SK-N-SH treated with all-trans-retinoic acid at 6 μM for 48 hours (cell line): ENCODE data around the gene FANCC.

ENCODE experiments used
- ATAC-seq: fragments of 200-7000 bp; cut with Tn5 transposase; 3 replicates; pipeline ENCODE4 v1.9.1; 2020; ENCODE audit warnings: mild to moderate bottlenecking, moderate library complexity
- BACH2 ChIP-seq: fragments of 250-450 bp; sonication (Bioruptor Pico); IDR thresholded peaks from 2 replicates; pipeline ENCODE4 v1.9.0; 2021; ENCODE audit warnings: mild to moderate bottlenecking, borderline replicate concordance
- CSDC2 ChIP-seq: fragments of 250-450 bp; sonication (Bioruptor Pico); IDR thresholded peaks from 2 replicates; pipeline ENCODE4 v1.5.0; 2020; ENCODE audit warnings: mild to moderate bottlenecking, moderate library complexity
- ESRRG ChIP-seq: fragments of 250-450 bp; sonication (Bioruptor Pico); IDR thresholded peaks from 2 replicates; pipeline ENCODE4 v1.6.1; 2021; ENCODE audit warnings: mild to moderate bottlenecking
- GLIS3 ChIP-seq: fragments of 250-450 bp; sonication (Bioruptor Pico); IDR thresholded peaks from 2 replicates; pipeline ENCODE4 v1.5.0; 2020; ENCODE audit warnings: mild to moderate bottlenecking, moderate library complexity
- ISL1 ChIP-seq: fragments of 250-450 bp; sonication (Bioruptor Pico); IDR thresholded peaks from 2 replicates; pipeline ENCODE4 v2.1.2; 2022; ENCODE audit warnings: mild to moderate bottlenecking, moderate library complexity
- OSR1 ChIP-seq: fragments of 250-450 bp; sonication (Bioruptor Pico); IDR thresholded peaks from 2 replicates; pipeline ENCODE4 v1.8.0; 2022; ENCODE audit warnings: moderate library complexity, mild to moderate bottlenecking, inconsistent platforms
- PPARA ChIP-seq: fragments of 250-450 bp; sonication (Bioruptor Pico); IDR thresholded peaks from 2 replicates; pipeline ENCODE4 v1.5.0; 2020; ENCODE audit warnings: mild to moderate bottlenecking, borderline replicate concordance
- TCF4 ChIP-seq: fragments of 250-450 bp; sonication (Bioruptor Pico); IDR thresholded peaks from 2 replicates; pipeline ENCODE4 v1.8.0; 2021; ENCODE audit warnings: mild to moderate bottlenecking, moderate library complexity, borderline replicate concordance
- TOX ChIP-seq: fragments of 250-450 bp; sonication (Bioruptor Pico); IDR thresholded peaks from 2 replicates; pipeline ENCODE4 v1.8.0; 2021; ENCODE audit warnings: mild to moderate bottlenecking, moderate library complexity, borderline replicate concordance
- ZFP3 ChIP-seq: fragments of 250-450 bp; sonication (Bioruptor Pico); IDR thresholded peaks from 2 replicates; pipeline ENCODE4 v1.5.0; 2020; ENCODE audit warnings: mild to moderate bottlenecking, moderate library complexity
- ZFP30 ChIP-seq: fragments of 450-650 bp; formaldehyde crosslinking; IDR thresholded peaks from 2 replicates; pipeline ENCODE4 v1.5.0; 2022; ENCODE audit warnings: mild to moderate bottlenecking, moderate library complexity
- ZNF8 ChIP-seq: fragments of 450-650 bp; formaldehyde crosslinking; IDR thresholded peaks from 2 replicates; pipeline ENCODE4 v1.5.0; 2020; ENCODE audit warnings: mild to moderate bottlenecking, moderate library complexity
- TF ChIP-seq, protein P1 (sequence below): fragments of 250-450 bp; sonication (Bioruptor Pico); IDR thresholded peaks from 2 replicates; pipeline ENCODE4 v1.5.0; 2020; ENCODE audit warnings: mild to moderate bottlenecking, moderate library complexity
- TF ChIP-seq, protein P2 (sequence below): fragments of 250-450 bp; sonication (Bioruptor Pico); IDR thresholded peaks from 2 replicates; pipeline ENCODE4 v1.5.1; 2021; ENCODE audit warnings: mild to moderate bottlenecking, moderate library complexity
- TF ChIP-seq, protein P3 (sequence below): fragments of 250-450 bp; sonication (Bioruptor Pico); IDR thresholded peaks from 2 replicates; pipeline ENCODE4 v1.8.0; 2020; ENCODE audit warnings: mild to moderate bottlenecking, moderate library complexity, borderline replicate concordance
- TF ChIP-seq, protein P4 (sequence below): fragments of 250-450 bp; sonication (Bioruptor Pico); IDR thresholded peaks from 2 replicates; pipeline ENCODE4 v1.5.1; 2020; ENCODE audit warnings: low read depth, mild to moderate bottlenecking, moderate library complexity

The FANCC gene

DNA sequence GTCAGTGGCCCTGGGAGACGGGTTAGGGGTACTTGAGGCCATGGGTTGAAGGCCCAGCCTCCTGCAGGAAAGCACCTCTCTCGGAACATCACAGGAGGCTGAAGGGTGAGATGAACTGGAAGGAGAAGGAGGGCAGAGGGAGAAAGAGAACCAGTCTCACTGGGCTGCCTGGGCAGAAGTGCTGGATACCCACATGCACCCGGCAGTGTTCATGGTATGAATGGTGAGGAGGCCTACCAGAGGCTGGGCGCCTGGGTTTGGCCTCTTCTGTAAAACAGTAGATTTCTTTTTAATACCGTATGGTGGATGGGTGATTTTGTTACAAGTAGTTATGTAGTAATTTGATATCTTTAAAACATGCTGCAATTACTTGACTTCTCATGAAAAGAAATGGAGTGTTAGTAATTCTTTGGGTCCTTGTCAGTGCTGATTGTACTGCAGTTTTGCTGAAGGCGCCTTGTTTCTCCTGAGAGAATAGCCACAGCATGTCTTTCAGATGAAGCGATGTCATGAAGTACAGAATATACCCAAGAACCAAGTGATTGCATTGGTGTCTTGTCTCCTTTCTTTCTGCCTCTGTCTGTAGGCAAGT lies 258.6 kb downstream of the FANCC start (continued):
- TF ChIP-seq, protein P1, sequence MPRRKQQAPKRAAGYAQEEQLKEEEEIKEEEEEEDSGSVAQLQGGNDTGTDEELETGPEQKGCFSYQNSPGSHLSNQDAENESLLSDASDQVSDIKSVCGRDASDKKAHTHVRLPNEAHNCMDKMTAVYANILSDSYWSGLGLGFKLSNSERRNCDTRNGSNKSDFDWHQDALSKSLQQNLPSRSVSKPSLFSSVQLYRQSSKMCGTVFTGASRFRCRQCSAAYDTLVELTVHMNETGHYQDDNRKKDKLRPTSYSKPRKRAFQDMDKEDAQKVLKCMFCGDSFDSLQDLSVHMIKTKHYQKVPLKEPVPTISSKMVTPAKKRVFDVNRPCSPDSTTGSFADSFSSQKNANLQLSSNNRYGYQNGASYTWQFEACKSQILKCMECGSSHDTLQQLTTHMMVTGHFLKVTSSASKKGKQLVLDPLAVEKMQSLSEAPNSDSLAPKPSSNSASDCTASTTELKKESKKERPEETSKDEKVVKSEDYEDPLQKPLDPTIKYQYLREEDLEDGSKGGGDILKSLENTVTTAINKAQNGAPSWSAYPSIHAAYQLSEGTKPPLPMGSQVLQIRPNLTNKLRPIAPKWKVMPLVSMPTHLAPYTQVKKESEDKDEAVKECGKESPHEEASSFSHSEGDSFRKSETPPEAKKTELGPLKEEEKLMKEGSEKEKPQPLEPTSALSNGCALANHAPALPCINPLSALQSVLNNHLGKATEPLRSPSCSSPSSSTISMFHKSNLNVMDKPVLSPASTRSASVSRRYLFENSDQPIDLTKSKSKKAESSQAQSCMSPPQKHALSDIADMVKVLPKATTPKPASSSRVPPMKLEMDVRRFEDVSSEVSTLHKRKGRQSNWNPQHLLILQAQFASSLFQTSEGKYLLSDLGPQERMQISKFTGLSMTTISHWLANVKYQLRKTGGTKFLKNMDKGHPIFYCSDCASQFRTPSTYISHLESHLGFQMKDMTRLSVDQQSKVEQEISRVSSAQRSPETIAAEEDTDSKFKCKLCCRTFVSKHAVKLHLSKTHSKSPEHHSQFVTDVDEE (CRISPR knock-in tag): no peak
- TF ChIP-seq, protein P2, sequence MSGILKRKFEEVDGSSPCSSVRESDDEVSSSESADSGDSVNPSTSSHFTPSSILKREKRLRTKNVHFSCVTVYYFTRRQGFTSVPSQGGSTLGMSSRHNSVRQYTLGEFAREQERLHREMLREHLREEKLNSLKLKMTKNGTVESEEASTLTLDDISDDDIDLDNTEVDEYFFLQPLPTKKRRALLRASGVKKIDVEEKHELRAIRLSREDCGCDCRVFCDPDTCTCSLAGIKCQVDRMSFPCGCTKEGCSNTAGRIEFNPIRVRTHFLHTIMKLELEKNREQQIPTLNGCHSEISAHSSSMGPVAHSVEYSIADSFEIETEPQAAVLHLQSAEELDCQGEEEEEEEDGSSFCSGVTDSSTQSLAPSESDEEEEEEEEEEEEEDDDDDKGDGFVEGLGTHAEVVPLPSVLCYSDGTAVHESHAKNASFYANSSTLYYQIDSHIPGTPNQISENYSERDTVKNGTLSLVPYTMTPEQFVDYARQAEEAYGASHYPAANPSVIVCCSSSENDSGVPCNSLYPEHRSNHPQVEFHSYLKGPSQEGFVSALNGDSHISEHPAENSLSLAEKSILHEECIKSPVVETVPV (CRISPR knock-in tag): no peak

DNA sequence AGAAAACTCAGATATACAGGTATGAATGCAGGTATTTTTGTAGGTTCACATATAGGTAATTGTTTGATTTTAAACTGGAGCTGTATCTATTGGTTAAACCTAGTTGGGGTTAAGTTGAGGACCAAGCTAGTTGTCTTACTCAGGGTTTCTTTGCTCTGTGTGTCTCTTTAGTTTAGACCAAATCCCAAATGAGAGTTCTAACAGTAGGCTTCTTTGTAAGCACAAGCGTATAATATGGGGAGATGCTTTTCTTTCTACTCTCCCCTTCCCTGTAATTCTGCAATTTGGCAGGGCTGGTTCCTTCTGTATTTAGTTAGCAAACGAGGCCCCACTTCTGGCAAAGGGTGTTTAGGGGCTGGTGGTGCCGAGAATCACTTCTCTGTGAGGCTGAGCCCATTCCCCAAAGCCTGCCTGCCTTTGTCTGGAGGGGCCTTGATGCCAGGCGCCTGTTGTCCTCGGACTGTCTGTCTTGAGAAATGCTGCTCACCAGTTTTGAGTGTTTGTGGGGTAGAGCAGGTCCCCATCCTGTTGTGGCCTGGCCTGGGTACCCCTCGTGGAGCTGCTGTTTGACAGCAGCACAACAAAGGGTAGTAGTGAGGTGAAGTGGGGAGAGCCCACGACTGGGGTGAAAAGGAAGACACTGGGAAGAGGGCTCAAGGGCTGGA lies 259.3 kb downstream of the FANCC start:
- no peak for ATAC-seq
- TF ChIP-seq, protein P3, sequence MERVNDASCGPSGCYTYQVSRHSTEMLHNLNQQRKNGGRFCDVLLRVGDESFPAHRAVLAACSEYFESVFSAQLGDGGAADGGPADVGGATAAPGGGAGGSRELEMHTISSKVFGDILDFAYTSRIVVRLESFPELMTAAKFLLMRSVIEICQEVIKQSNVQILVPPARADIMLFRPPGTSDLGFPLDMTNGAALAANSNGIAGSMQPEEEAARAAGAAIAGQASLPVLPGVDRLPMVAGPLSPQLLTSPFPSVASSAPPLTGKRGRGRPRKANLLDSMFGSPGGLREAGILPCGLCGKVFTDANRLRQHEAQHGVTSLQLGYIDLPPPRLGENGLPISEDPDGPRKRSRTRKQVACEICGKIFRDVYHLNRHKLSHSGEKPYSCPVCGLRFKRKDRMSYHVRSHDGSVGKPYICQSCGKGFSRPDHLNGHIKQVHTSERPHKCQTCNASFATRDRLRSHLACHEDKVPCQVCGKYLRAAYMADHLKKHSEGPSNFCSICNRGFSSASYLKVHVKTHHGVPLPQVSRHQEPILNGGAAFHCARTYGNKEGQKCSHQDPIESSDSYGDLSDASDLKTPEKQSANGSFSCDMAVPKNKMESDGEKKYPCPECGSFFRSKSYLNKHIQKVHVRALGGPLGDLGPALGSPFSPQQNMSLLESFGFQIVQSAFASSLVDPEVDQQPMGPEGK (CRISPR knock-in tag): no peak
- TF ChIP-seq ESRRG (CRISPR knock-in tag) (no peak), PPARA (CRISPR knock-in tag) (no peak), CSDC2 (CRISPR knock-in tag) (no peak)
- TF ChIP-seq, protein P4, sequence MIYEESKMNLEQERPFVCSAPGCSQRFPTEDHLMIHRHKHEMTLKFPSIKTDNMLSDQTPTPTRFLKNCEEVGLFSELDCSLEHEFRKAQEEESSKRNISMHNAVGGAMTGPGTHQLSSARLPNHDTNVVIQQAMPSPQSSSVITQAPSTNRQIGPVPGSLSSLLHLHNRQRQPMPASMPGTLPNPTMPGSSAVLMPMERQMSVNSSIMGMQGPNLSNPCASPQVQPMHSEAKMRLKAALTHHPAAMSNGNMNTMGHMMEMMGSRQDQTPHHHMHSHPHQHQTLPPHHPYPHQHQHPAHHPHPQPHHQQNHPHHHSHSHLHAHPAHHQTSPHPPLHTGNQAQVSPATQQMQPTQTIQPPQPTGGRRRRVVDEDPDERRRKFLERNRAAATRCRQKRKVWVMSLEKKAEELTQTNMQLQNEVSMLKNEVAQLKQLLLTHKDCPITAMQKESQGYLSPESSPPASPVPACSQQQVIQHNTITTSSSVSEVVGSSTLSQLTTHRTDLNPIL (CRISPR knock-in tag): no peak

DNA sequence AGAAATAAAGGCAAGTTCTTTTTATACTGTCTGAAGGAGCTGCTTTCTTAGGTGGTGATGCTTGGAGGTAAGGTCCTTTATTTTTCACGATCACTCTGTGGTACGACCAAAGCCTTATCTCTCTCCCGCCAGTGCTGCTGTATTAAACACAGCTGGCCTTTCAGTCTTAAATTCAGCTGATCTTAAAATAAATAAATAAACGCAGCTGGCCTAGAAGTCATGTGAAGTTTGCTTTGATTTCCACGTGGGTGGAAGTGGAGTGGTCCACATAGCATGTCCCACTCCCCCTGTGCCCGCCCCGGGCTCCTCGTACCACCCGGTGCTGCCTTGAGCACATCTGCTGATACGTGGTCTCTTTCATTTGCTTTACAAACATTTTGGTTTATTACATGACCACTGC lies 260.4 kb downstream of the FANCC start:
- ATAC-seq: no peak
- TF ChIP-seq TCF4 (CRISPR knock-in tag): peak; percentile 17; the same call in 1 of the 2 replicates
- TF ChIP-seq ISL1 (CRISPR knock-in tag): no peak

DNA sequence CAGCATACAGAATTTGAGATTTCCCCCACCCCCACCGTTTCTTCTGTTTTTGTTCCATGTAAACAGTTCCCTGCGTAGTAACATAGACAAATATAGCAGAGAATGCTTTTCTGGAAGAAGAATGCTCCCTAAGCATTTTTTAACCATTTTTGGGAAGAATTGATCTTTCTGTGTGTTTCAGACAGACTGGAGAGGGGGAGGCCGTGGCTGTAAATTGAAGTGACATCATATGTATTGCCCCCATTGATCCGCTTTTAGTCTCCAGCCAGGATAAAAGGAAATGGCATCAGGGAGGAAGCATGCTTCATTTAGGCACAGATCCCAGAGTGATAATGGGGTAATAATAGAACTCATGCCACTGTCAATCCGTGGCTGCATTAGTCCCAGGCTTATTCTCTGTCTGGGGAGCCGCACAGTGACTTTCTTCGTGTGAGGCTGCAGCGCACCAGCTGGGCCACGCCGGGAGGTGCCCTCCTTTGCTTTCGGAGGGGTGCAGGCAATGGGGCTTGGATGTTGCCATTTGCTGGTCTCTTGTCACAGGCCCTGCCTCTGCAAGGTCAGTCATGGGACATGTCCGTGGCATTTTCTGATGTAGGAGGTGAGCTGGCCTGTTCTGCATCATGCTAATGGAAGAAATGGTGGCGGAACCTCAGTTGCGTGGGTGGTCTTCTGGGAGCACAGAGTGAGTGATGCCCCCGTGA lies 261.5 kb downstream of the FANCC start:
- ATAC-seq: peak; percentile 65
- no peak for TF ChIP-seq CSDC2 (CRISPR knock-in tag)
- TF ChIP-seq, protein P4 (CRISPR knock-in tag): no peak
- TF ChIP-seq TOX (CRISPR knock-in tag): no peak
- no peak for TF ChIP-seq OSR1 (CRISPR knock-in tag)
- TF ChIP-seq BACH2: no peak
- TF ChIP-seq ZFP3 (CRISPR knock-in tag): 0 out of 2 replicates have a peak, but pooled peaks have one; percentile 18
- TF ChIP-seq ZFP30 (CRISPR knock-in tag): no peak
- TF ChIP-seq, protein P1 (CRISPR knock-in tag): 0 out of 2 replicates have a peak, but pooled peaks have one; percentile 14
- TF ChIP-seq, protein P2 (CRISPR knock-in tag): no peak
- no peak for TF ChIP-seq ZNF8 (CRISPR knock-in tag)
- no peak for TF ChIP-seq ESRRG (CRISPR knock-in tag)
- TF ChIP-seq ISL1 (CRISPR knock-in tag): no peak
- TF ChIP-seq, protein P3 (CRISPR knock-in tag): no peak
- TF ChIP-seq TCF4 (CRISPR knock-in tag): no peak
- no peak for TF ChIP-seq GLIS3 (CRISPR knock-in tag)
